ENCODE data around the gene C2CD4C. TPM values are rescaled to one million over a fixed set of nuclear protein-coding genes. Genes with fewer than 3 reads are reported as not detected.

Gene C2CD4C
- total and polyA plus RNA-seq, 10 of the 15 experiments (the other 5 are each of a cell fraction or from before 2014, with no cell fraction given) = not detected

DNA sequence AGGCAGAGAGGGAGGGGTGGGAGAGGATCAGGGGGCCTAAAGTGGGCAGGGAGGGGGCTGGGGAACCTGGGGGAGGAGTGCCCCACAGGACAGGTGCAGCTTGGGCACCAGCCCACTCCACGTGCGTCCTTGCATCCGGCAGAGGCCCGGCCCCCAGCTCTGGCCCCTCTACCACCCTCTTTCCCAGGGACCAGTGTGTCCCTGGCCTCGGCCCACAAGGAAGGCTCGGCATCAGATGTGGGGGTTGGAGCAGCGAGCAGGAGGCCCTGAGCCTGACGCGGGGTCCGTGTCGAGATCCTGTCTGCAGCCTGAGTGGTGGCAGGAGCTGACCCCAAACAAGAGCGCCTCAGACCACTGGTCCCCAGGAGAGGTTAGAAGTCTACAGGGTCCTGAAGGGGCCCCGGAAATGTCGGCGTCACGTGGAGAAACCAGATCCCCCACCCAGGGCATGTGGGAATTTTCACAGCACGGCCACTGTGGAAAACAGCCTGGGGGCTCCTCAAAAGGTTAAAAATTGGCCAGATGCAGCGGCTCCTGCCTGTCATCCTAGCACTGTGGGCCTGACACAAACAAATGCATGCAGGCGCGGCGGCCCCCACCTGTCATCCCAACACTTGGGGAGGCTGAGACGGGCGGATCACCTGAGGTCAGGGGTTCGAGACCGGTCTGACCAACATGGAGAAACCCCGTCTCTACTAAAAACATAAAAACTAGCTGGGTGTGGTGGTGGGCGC lies 30.4 kb upstream of the C2CD4C start (continued):
- TF ChIP-seq, protein P1, sequence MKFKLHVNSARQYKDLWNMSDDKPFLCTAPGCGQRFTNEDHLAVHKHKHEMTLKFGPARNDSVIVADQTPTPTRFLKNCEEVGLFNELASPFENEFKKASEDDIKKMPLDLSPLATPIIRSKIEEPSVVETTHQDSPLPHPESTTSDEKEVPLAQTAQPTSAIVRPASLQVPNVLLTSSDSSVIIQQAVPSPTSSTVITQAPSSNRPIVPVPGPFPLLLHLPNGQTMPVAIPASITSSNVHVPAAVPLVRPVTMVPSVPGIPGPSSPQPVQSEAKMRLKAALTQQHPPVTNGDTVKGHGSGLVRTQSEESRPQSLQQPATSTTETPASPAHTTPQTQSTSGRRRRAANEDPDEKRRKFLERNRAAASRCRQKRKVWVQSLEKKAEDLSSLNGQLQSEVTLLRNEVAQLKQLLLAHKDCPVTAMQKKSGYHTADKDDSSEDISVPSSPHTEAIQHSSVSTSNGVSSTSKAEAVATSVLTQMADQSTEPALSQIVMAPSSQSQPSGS (IDR thresholded peaks at IDR 0.05; ENCODE audit: low read length) = no peak
- TF ChIP-seq NFXL1 (IDR thresholded peaks at IDR 0.05; ENCODE audit: borderline replicate concordance) (no peak), MLLT1 (IDR thresholded peaks at IDR 0.05) (no peak), REST (IDR thresholded peaks at IDR 0.05; ENCODE audit: low read depth, low read length) (no peak), HDAC6 (IDR thresholded peaks at IDR 0.05; ENCODE audit: unreplicated experiment) (no peak), SMARCA5 (IDR thresholded peaks at IDR 0.05) (no peak), EGR1 (IDR thresholded peaks at IDR 0.05; ENCODE audit: borderline replicate concordance in 1 of 2, low read depth in 2 of 2, low read length in 2 of 2) (no peak), CEBPZ (IDR thresholded peaks at IDR 0.05; ENCODE audit: low read depth, low read length) (no peak), NR2C2 (IDR thresholded peaks at IDR 0.05; ENCODE audit: borderline replicate concordance, control insufficient read depth, insufficient read length, low read depth) (no peak)
- TF ChIP-seq, protein P2, sequence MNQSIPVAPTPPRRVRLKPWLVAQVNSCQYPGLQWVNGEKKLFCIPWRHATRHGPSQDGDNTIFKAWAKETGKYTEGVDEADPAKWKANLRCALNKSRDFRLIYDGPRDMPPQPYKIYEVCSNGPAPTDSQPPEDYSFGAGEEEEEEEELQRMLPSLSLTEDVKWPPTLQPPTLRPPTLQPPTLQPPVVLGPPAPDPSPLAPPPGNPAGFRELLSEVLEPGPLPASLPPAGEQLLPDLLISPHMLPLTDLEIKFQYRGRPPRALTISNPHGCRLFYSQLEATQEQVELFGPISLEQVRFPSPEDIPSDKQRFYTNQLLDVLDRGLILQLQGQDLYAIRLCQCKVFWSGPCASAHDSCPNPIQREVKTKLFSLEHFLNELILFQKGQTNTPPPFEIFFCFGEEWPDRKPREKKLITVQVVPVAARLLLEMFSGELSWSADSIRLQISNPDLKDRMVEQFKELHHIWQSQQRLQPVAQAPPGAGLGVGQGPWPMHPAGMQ (IDR thresholded peaks at IDR 0.05; ENCODE audit: borderline replicate concordance) = no peak
